ENCODE measurements around the gene ACER3. TPM values are rescaled to one million over a fixed set of nuclear protein-coding genes. Genes with fewer than 3 reads are reported as not detected.
A peak's percentile ranks its signal among the peaks of the same experiment; 100 is the strongest.

Gene ACER3
- total RNA-seq, 1 donor from 2014 or later = 17.3 TPM

DNA sequence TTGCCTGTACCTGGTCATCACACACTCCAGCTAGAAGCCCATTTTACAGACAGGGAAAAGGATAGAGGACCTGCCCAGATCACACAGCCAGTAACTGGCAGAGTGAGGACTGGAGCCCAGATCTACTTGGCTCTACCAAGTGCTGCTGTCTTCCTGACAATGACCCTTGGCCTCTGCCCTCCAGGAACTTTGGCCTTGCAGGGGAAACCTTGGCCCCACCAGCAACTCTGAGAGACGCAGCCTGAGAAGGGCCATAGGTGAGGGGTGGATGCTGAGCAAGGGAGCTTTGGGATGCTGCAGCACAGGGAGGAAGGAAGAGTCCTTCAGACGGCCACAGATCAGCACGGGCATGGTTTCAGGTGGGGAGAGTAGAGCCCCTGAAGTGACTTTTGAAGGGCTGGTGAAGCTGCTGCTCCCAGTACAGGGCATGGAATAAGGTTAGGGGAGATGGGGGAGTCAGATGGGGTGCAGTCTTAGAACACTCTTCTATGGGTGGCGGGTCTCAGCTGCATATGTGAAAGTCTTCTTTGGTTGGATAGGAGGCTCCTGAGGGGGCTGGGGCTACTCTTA is 204.0 kb downstream of the ACER3 start:
- no peak for FAIRE-seq
- no peak overlapping the region for H3K4me3 ChIP-seq (ENCODE audit: insufficient read depth, low read depth, low read length)
- H3K27me3 ChIP-seq (ENCODE audit: insufficient read depth, low read length) = peaks cover 6% of the 10 kb centered on the region
- no peak for DNase-seq (ENCODE audit: low read depth)
- H4K20me1 ChIP-seq (ENCODE audit: insufficient read depth, low read length) = peaks cover 23% of the 10 kb centered on the region
- TF ChIP-seq, protein P1, sequence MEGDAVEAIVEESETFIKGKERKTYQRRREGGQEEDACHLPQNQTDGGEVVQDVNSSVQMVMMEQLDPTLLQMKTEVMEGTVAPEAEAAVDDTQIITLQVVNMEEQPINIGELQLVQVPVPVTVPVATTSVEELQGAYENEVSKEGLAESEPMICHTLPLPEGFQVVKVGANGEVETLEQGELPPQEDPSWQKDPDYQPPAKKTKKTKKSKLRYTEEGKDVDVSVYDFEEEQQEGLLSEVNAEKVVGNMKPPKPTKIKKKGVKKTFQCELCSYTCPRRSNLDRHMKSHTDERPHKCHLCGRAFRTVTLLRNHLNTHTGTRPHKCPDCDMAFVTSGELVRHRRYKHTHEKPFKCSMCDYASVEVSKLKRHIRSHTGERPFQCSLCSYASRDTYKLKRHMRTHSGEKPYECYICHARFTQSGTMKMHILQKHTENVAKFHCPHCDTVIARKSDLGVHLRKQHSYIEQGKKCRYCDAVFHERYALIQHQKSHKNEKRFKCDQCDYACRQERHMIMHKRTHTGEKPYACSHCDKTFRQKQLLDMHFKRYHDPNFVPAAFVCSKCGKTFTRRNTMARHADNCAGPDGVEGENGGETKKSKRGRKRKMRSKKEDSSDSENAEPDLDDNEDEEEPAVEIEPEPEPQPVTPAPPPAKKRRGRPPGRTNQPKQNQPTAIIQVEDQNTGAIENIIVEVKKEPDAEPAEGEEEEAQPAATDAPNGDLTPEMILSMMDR (IDR thresholded peaks at IDR 0.05; ENCODE audit: insufficient read depth, low read depth, low read length) = no peak
- TF ChIP-seq EZH2 (IDR thresholded peaks at IDR 0.05; ENCODE audit: insufficient read depth, low read length) = no peak
- Mint-ChIP-seq H3K27me3 (ENCODE audit: low read depth, unreplicated experiment) (peaks cover 10% of the 10 kb centered on the region), H3K4me3 (ENCODE audit: unreplicated experiment) (peak overlapping the region; percentile 47), H3K9me3 (ENCODE audit: unreplicated experiment) (no peaks in the 10 kb centered on the region), H3K27ac (ENCODE audit: unreplicated experiment) (peak overlapping the region; percentile 47), H3K36me3 (ENCODE audit: low read depth, unreplicated experiment) (no peaks in the 10 kb centered on the region), H3K4me1 (ENCODE audit: low read depth, unreplicated experiment) (peaks cover 2% of the 10 kb centered on the region)
- H3K4me1 ChIP-seq (ENCODE audit: insufficient read depth, low read length) = peaks cover 7% of the 10 kb centered on the region
- H3K27ac ChIP-seq (ENCODE audit: low read depth, low read length) = no peak overlapping the region
- no peaks in the 10 kb centered on the region for H3K36me3 ChIP-seq (ENCODE audit: insufficient read depth, low read length)
- H3K79me2 ChIP-seq (ENCODE audit: insufficient read depth, low read length) = peaks cover 17% of the 10 kb centered on the region
- H2AFZ ChIP-seq (ENCODE audit: low read depth, low read length) = no peak overlapping the region
- no peaks in the 10 kb centered on the region for H3K9me3 ChIP-seq (ENCODE audit: insufficient read depth, low read depth, low read length)
- H3K4me2 ChIP-seq (ENCODE audit: low read length) = no peak overlapping the region
- no peak overlapping the region for H3K9ac ChIP-seq (ENCODE audit: low read length)

DNA sequence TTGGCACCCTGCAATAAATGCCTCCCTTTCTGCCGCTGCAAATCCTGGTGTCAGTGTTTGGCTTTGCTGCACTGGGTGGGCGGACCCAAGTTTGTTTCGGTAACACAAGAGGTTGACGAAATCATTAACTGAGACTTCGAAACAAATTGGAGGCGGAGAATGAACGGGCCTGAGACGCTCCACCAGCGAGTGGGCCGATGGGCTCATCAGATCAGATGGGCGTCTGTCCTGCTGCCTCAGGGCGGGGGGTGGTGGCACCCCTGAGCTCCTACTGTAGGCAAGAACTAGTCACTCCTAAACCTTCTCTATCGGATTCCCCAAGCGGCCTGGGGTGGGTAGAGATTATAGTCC is 205.1 kb downstream of the ACER3 start:
- no peaks in the 10 kb centered on the region for H3K27me3 ChIP-seq (ENCODE audit: insufficient read depth, low read length)
- no peaks in the 10 kb centered on the region for H3K36me3 ChIP-seq (ENCODE audit: insufficient read depth, low read length)
- H3K36me3 Mint-ChIP-seq (ENCODE audit: low read depth, unreplicated experiment) = no peaks in the 10 kb centered on the region
- peak overlapping the region; percentile 54 for H3K27ac ChIP-seq (ENCODE audit: low read depth, low read length)
- H3K4me1 ChIP-seq (ENCODE audit: insufficient read depth, low read length) = peaks cover 7% of the 10 kb centered on the region
- H3K79me2 ChIP-seq (ENCODE audit: insufficient read depth, low read length) = peaks cover 26% of the 10 kb centered on the region
- H3K27ac Mint-ChIP-seq (ENCODE audit: unreplicated experiment) = peak overlapping the region; percentile 92
- peaks cover 10% of the 10 kb centered on the region for H3K27me3 Mint-ChIP-seq (ENCODE audit: low read depth, unreplicated experiment)
- peaks cover 34% of the 10 kb centered on the region for H4K20me1 ChIP-seq (ENCODE audit: insufficient read depth, low read length)
- TF ChIP-seq, protein P1 (IDR thresholded peaks at IDR 0.05; ENCODE audit: insufficient read depth, low read depth, low read length) = no peak
- no peak for TF ChIP-seq EZH2 (IDR thresholded peaks at IDR 0.05; ENCODE audit: insufficient read depth, low read length)
- H3K4me1 Mint-ChIP-seq (ENCODE audit: low read depth, unreplicated experiment) = peaks cover 2% of the 10 kb centered on the region
- peak overlapping the region; percentile 84 for H3K4me3 Mint-ChIP-seq (ENCODE audit: unreplicated experiment)
- peak overlapping the region; percentile 78 for H3K9ac ChIP-seq (ENCODE audit: low read length)
- peak overlapping the region; percentile 66 for H3K4me3 ChIP-seq (ENCODE audit: insufficient read depth, low read depth, low read length)
- FAIRE-seq = peak; percentile 71
- peak overlapping the region; percentile 96 for H2AFZ ChIP-seq (ENCODE audit: low read depth, low read length)
- H3K9me3 Mint-ChIP-seq (ENCODE audit: unreplicated experiment) = no peaks in the 10 kb centered on the region
- peak overlapping the region; percentile 95 for H3K4me2 ChIP-seq (ENCODE audit: low read length)
- DNase-seq (ENCODE audit: low read depth) = peak; percentile 29
- no peaks in the 10 kb centered on the region for H3K9me3 ChIP-seq (ENCODE audit: insufficient read depth, low read depth, low read length)

Data from astrocyte (in vitro differentiated cells and primary cell).